ENCODE data around the gene RGS9BP. TPM values are rescaled to one million over a fixed set of nuclear protein-coding genes. Genes with fewer than 3 reads are reported as not detected.

The RGS9BP gene
- total and polyA plus RNA-seq, 2 of the 13 experiments (the other 11 are each of a cell fraction or from before 2014, with no cell fraction given), result 0.01 TPM; not detected in 1

DNA sequence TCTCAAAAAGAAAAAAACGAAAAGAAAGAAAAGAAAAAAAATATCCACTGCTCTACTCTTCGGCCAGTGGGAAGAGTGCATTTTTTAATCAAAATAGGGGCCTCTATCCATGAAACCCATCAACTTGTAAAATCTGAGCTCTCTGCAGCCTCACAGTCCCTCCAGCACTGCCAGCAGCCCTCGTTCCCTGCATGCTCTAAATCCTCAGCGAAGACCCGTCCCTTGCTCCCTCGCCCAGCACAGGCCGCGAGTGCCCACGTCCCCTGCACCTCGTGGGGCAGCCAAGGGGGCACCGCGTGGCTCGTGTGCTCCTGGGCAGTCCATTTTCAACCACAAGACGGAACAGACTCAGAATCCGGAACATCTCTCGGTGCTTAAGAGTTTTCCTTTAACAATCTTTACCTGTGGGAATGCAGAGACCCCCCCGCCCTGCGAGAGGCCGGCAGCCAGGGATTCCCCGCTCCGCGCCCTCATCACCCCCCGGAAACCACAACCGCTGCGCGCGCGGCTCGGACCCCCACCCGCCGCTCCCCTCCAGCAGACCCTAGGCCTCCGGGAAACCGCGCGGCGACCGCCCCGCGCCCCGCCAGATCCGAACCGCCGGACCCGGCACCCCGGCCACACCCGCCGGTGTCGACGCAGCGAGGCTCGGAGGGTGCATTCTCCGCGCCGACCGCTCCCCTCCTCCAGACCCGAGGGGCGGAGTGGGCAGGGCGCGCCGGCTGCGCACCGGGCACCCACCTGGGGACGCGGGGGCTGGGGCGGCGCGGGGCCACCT, 1.3 kb upstream of the RGS9BP start (continued):
- TF ChIP-seq, protein P1, sequence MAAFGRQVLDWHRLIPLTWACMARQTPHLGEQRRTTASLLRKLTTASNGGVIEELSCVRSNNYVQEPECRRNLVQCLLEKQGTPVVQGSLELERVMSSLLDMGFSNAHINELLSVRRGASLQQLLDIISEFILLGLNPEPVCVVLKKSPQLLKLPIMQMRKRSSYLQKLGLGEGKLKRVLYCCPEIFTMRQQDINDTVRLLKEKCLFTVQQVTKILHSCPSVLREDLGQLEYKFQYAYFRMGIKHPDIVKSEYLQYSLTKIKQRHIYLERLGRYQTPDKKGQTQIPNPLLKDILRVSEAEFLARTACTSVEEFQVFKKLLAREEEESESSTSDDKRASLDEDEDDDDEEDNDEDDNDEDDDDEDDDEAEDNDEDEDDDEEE (CRISPR knock-in tag; IDR thresholded peaks at IDR 0.05), result no peak; the same call in 1 of the 2 replicates
- TF ChIP-seq MTF1 (CRISPR knock-in tag; IDR thresholded peaks at IDR 0.05), result no peak
- no peak for TF ChIP-seq ZNF367 (CRISPR knock-in tag; IDR thresholded peaks at IDR 0.05; ENCODE audit: borderline replicate concordance)
- no peak for TF ChIP-seq ZNF136 (CRISPR knock-in tag; IDR thresholded peaks at IDR 0.05; ENCODE audit: low read depth)
- TF ChIP-seq SOX6 (IDR thresholded peaks at IDR 0.05), result no peak
- TF ChIP-seq SOX6 (CRISPR knock-in tag; IDR thresholded peaks at IDR 0.05), result no peak
- no peak for TF ChIP-seq MXD3 (CRISPR knock-in tag; IDR thresholded peaks at IDR 0.05)
- TF ChIP-seq, protein P2, sequence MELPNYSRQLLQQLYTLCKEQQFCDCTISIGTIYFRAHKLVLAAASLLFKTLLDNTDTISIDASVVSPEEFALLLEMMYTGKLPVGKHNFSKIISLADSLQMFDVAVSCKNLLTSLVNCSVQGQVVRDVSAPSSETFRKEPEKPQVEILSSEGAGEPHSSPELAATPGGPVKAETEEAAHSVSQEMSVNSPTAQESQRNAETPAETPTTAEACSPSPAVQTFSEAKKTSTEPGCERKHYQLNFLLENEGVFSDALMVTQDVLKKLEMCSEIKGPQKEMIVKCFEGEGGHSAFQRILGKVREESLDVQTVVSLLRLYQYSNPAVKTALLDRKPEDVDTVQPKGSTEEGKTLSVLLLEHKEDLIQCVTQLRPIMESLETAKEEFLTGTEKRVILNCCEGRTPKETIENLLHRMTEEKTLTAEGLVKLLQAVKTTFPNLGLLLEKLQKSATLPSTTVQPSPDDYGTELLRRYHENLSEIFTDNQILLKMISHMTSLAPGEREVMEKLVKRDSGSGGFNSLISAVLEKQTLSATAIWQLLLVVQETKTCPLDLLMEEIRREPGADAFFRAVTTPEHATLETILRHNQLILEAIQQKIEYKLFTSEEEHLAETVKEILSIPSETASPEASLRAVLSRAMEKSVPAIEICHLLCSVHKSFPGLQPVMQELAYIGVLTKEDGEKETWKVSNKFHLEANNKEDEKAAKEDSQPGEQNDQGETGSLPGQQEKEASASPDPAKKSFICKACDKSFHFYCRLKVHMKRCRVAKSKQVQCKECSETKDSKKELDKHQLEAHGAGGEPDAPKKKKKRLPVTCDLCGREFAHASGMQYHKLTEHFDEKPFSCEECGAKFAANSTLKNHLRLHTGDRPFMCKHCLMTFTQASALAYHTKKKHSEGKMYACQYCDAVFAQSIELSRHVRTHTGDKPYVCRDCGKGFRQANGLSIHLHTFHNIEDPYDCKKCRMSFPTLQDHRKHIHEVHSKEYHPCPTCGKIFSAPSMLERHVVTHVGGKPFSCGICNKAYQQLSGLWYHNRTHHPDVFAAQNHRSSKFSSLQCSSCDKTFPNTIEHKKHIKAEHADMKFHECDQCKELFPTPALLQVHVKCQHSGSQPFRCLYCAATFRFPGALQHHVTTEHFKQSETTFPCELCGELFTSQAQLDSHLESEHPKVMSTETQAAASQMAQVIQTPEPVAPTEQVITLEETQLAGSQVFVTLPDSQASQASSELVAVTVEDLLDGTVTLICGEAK (IDR thresholded peaks at IDR 0.05), result no peak
- TF ChIP-seq, protein P2 (CRISPR knock-in tag; IDR thresholded peaks at IDR 0.05), result 0 out of 2 replicates have a peak, but pooled peaks have one; percentile 24
- no peak for TF ChIP-seq AHR (CRISPR knock-in tag; IDR thresholded peaks at IDR 0.05)
- TF ChIP-seq ZNF12 (CRISPR knock-in tag; IDR thresholded peaks at IDR 0.05), result no peak
- TF ChIP-seq ZNF230 (CRISPR knock-in tag; IDR thresholded peaks at IDR 0.05), result 0 out of 2 replicates have a peak, but pooled peaks have one; percentile 6
- TF ChIP-seq CHCHD3 (CRISPR knock-in tag; IDR thresholded peaks at IDR 0.05), result no peak
- TF ChIP-seq THAP9 (CRISPR knock-in tag; IDR thresholded peaks at IDR 0.05; ENCODE audit: borderline replicate concordance), result no peak
- TF ChIP-seq NPAS2 (CRISPR knock-in tag; IDR thresholded peaks at IDR 0.05; ENCODE audit: borderline replicate concordance), result no peak

Measured in HepG2 (cell line).